T-cell (primary cell): ENCODE measurements around the gene KRTAP9-9. TPM values are rescaled to one million over a fixed set of nuclear protein-coding genes. Genes with fewer than 3 reads are reported as not detected.
"Not testable (repeated sequence)": the region's sequence is repeated elsewhere in the genome, so short reads cannot be mapped to it uniquely, and the experiment has no call there.

Experiments used
- ATAC-seq, 4 experiments: fragments of 200-7000 bp in 3 of 4; fragments of 150-1000 bp in 1 of 4; cut with Tn5 transposase; replicated peaks in 1 of 4; 1 replicate in 3 of 4; 2 replicates in 1 of 4; pipeline ENCODE4 v1.10.0; 2021; ENCODE audit warnings: moderate library complexity in 3 of 4, mild to moderate bottlenecking in 2 of 4, moderate number of reproducible peaks in 1 of 4
- CTCF ChIA-PET, 2 donors: fragments of 300-600 bp; sonication (Branson Sonifier 250); formaldehyde crosslinking; loops; one replicate each; lab custom pipeline; 2022; ENCODE audit warnings: antibody characterized with exemption in 2 of 2; lab: Charles Lee
- POLR2A ChIA-PET, 2 donors: fragments of 300-600 bp; sonication (Branson Sonifier 250); formaldehyde crosslinking; loops; one replicate each; lab custom pipeline; 2022; ENCODE audit warnings: antibody characterized with exemption in 2 of 2; lab: Charles Lee
- DNase-seq, 35 experiments: peaks; one replicate each; pipeline versions ENCODE4 v3.0.0 to v3.0.0-alpha.2; 2013 to 2023
- H3K27ac ChIP-seq: one replicate; pipeline ENCODE4 v1.5.1; 2013; ENCODE audit warnings: low read length
- H3K27me3 ChIP-seq, 2 experiments: replicated peaks in 1 of 2; 1 replicate in 1 of 2; 2 replicates in 1 of 2; pipeline versions ENCODE4 v1.6.1 to v1.7.0; 2013; ENCODE audit warnings: low read length in 1 of 2, mixed read lengths in 1 of 2; ENCODE audit not compliant: control insufficient read depth in 2 of 2, insufficient read depth in 2 of 2; ENCODE audit errors: extremely low read depth in 1 of 2
- H3K36me3 ChIP-seq, 2 donors: 1 replicate in 1 of 2; 2 replicates in 1 of 2; pipeline versions ENCODE4 v1.6.1 to v1.7.0; 2013; ENCODE audit warnings: low read length in 1 of 2; ENCODE audit not compliant: control insufficient read depth in 2 of 2, insufficient read depth in 1 of 2; ENCODE audit errors: extremely low read depth in 1 of 2
- H3K4me1 ChIP-seq, 2 experiments: 1 replicate in 1 of 2; 2 replicates in 1 of 2; pipeline versions ENCODE4 v1.6.1 to v1.7.0; 2013; ENCODE audit warnings: low read length in 2 of 2, mixed read lengths in 1 of 2; ENCODE audit not compliant: insufficient read depth in 2 of 2, control insufficient read depth in 1 of 2; ENCODE audit errors: extremely low read depth in 1 of 2
- H3K4me3 ChIP-seq, 2 donors: 1 replicate in 1 of 2; 2 replicates in 1 of 2; pipeline versions ENCODE4 v1.5.1 to v1.7.0; 2013; ENCODE audit warnings: mild to moderate bottlenecking in 2 of 2, low read length in 1 of 2, moderate library complexity in 1 of 2; ENCODE audit not compliant: control insufficient read depth in 1 of 2; ENCODE audit errors: extremely low read depth in 1 of 2
- H3K9me3 ChIP-seq: 2 replicates; pipeline ENCODE4 v1.7.0; 2013
- H3K27ac Mint-ChIP-seq, 2 donors: one replicate each; pipeline ENCODE4 v1.8.0; 2020 to 2021; ENCODE audit warnings: mild to moderate bottlenecking in 2 of 2, mixed read lengths in 2 of 2
- H3K27me3 Mint-ChIP-seq, 2 donors: one replicate each; pipeline ENCODE4 v1.8.0; 2021 to 2022; ENCODE audit warnings: mixed read lengths in 2 of 2
- H3K36me3 Mint-ChIP-seq: one replicate; pipeline ENCODE4 v1.8.0; 2021; ENCODE audit warnings: mixed read lengths
- H3K4me1 Mint-ChIP-seq, 3 donors: one replicate each; pipeline ENCODE4 v1.8.0; 2020 to 2022; ENCODE audit warnings: mixed read lengths in 3 of 3, mild to moderate bottlenecking in 1 of 3
- H3K4me3 Mint-ChIP-seq, 3 donors: one replicate each; pipeline ENCODE4 v1.8.0; 2020 to 2022; ENCODE audit warnings: mild to moderate bottlenecking in 3 of 3, mixed read lengths in 3 of 3, moderate library complexity in 3 of 3
- H3K9me3 Mint-ChIP-seq, 3 donors: one replicate each; pipeline ENCODE4 v1.8.0; 2020 to 2022; ENCODE audit warnings: mixed read lengths in 3 of 3
- WGBS: methylation state at CpG from one replicate; pipeline ENCODE4 v1.1.5; 2013; ENCODE audit warnings: missing lambda C conversion rate; ENCODE audit not compliant: insufficient coverage; 5-methylcytosine and 5-hydroxymethylcytosine counted together
- total RNA-seq, 35 experiments: library from RNA in 6 of 35; stranded (reverse) in 6 of 35; fragments of 120-200 nt in 1 of 35; gene quantifications; one replicate each; pipeline versions ENCODE4 v1.2.1 to v1.2.4 and lab custom pipeline; 2013 to 2026

KRTAP9-9 gene
- total RNA-seq (not detected), total RNA-seq (lab: John Stamatoyannopoulos, UW) (0 reads per million in 29 experiments)
- not detected for total RNA-seq (2013)

- CTCF ChIA-PET, H3K4me1 ChIP-seq, H3K36me3 ChIP-seq, DNase-seq, ATAC-seq, H3K9me3 Mint-ChIP-seq, H3K4me3 Mint-ChIP-seq, H3K27ac ChIP-seq, H3K9me3 ChIP-seq, H3K36me3 Mint-ChIP-seq, H3K27me3 ChIP-seq, H3K4me3 ChIP-seq, H3K4me1 Mint-ChIP-seq, POLR2A ChIA-PET, H3K27ac Mint-ChIP-seq: not testable (repeated sequence)
- WGBS: 75% methylated on average over 5 of the region's 5 CpGs
- peaks cover 32% of the 10 kb centered on the region in 2 donors for H3K27me3 Mint-ChIP-seq
Measured at GRCh38 chr17:41255381-41256290, at the start of gene KRTAP9-9. KRTAP9-9 (plus strand) TSS chr17:41255384.

- CTCF ChIA-PET: no interaction called here
- H3K36me3 Mint-ChIP-seq: no peaks in the 10 kb centered on the region
Measured at GRCh38 chr17:41211845-41212466, 43.2 kb upstream of the KRTAP9-9 start.

GRCh38 chr17:41212524-41213169 is 42.5 kb upstream of the KRTAP9-9 start:
- Histone ChIP-seq H3K4me3 (no peak overlapping the region), H3K27me3 (peaks cover 0 to 22% of the 10 kb centered on the region in 2 experiments), H3K27ac (no peak overlapping the region), H3K36me3 (no peaks in the 10 kb centered on the region), H3K9me3 (no peaks in the 10 kb centered on the region), H3K4me1 (no peaks in the 10 kb centered on the region)
- Mint-ChIP-seq H3K4me3 (no peak overlapping the region), H3K36me3 (no peaks in the 10 kb centered on the region), H3K9me3 (no peaks in the 10 kb centered on the region), H3K27me3 (peaks cover 8 to 51% of the 10 kb centered on the region in 2 donors), H3K4me1 (peaks cover 0 to 10% (median 2%) of the 10 kb centered on the region in 3 donors), H3K27ac (no peak overlapping the region)
- ChIA-PET POLR2A (no interaction called here), CTCF (no interaction called here)
- ATAC-seq (no peak), DNase-seq (no peak)
- 82% methylated on average over 7 of the region's 7 CpGs for WGBS

More at GRCh38 chr17:41211845-41212466, 43.2 kb upstream of the KRTAP9-9 start:
- ATAC-seq: no peak
- Mint-ChIP-seq H3K4me3 (no peak overlapping the region), H3K9me3 (no peaks in the 10 kb centered on the region), H3K27ac (peak overlapping the region in 1 of 2 donors; percentile 2), H3K4me1 (peaks cover 0 to 10% (median 2%) of the 10 kb centered on the region in 3 donors), H3K27me3 (peaks cover 8 to 46% of the 10 kb centered on the region in 2 donors)
- H3K4me1 ChIP-seq: no peaks in the 10 kb centered on the region
- peaks cover 0 to 22% of the 10 kb centered on the region in 2 experiments for H3K27me3 ChIP-seq
- POLR2A ChIA-PET: no interaction called here
- H3K9me3 ChIP-seq: no peaks in the 10 kb centered on the region
- H3K4me3 ChIP-seq: no peak overlapping the region
- peak in 1 of 35 experiments; percentile 8 for DNase-seq
- WGBS: no CpG with 5 or more reads among the region's 1 CpG
- no peak overlapping the region for H3K27ac ChIP-seq
- no peaks in the 10 kb centered on the region for H3K36me3 ChIP-seq

GRCh38 chr17:41215681-41216080 is 39.5 kb upstream of the KRTAP9-9 start:
- no peak overlapping the region for H3K4me3 ChIP-seq
- H3K27me3 Mint-ChIP-seq: peaks cover 8 to 36% of the 10 kb centered on the region in 2 donors
- no peak overlapping the region for H3K4me3 Mint-ChIP-seq
- no peaks in the 10 kb centered on the region for H3K4me1 ChIP-seq
- H3K27ac ChIP-seq: no peak overlapping the region
- no peak overlapping the region for H3K27ac Mint-ChIP-seq
- ChIA-PET CTCF (no interaction called here), POLR2A (interaction anchor here in 1 of 2 donors (0.6 kb wide), 1 partner anchor 85 kb away, joined by 4 read pairs; no protein-coding TSS in a partner anchor)
- no peaks in the 10 kb centered on the region for H3K9me3 ChIP-seq
- ATAC-seq (no peak), DNase-seq (no peak)
- no peaks in the 10 kb centered on the region for H3K36me3 Mint-ChIP-seq
- H3K36me3 ChIP-seq: no peaks in the 10 kb centered on the region
- H3K27me3 ChIP-seq: peaks cover 0 to 20% of the 10 kb centered on the region in 2 experiments
- peaks cover 2 to 6% (median 5%) of the 10 kb centered on the region in 3 donors for H3K9me3 Mint-ChIP-seq
- WGBS: no CpG with 5 or more reads among the region's 1 CpG
- peaks cover 0 to 10% (median 2%) of the 10 kb centered on the region in 3 donors for H3K4me1 Mint-ChIP-seq

GRCh38 chr17:41223821-41224220 is 31.4 kb upstream of the KRTAP9-9 start:
- H3K4me3 Mint-ChIP-seq: no peak overlapping the region
- no peaks in the 10 kb centered on the region for H3K4me1 ChIP-seq
- ChIA-PET CTCF (no interaction called here), POLR2A (no interaction called here)
- DNase-seq (no peak), ATAC-seq (no peak)
- no peak overlapping the region for H3K27ac Mint-ChIP-seq
- no peaks in the 10 kb centered on the region for H3K9me3 ChIP-seq
- H3K27me3 ChIP-seq: peaks cover 0 to 2% of the 10 kb centered on the region in 2 experiments
- H3K36me3 Mint-ChIP-seq: no peaks in the 10 kb centered on the region
- peaks cover 9 to 11% of the 10 kb centered on the region in 2 donors for H3K27me3 Mint-ChIP-seq
- no peak overlapping the region for H3K4me3 ChIP-seq
- no peaks in the 10 kb centered on the region for H3K36me3 ChIP-seq
- no CpG with 5 or more reads among the region's 2 CpGs for WGBS
- peaks cover 2 to 6% (median 6%) of the 10 kb centered on the region in 3 donors for H3K9me3 Mint-ChIP-seq
- peaks cover 0 to 12% (median 1%) of the 10 kb centered on the region in 3 donors for H3K4me1 Mint-ChIP-seq
- H3K27ac ChIP-seq: no peak overlapping the region

- H3K36me3 Mint-ChIP-seq: no peaks in the 10 kb centered on the region
Measured at GRCh38 chr17:41226051-41226450, 29.1 kb upstream of the KRTAP9-9 start.

More at GRCh38 chr17:41226051-41226450, 29.1 kb upstream of the KRTAP9-9 start:
- ATAC-seq: no peak
- H3K4me1 Mint-ChIP-seq: peaks cover 1 to 22% (median 3%) of the 10 kb centered on the region in 3 donors
- no peak overlapping the region for H3K4me3 Mint-ChIP-seq
- POLR2A ChIA-PET: no interaction called here
- 100% methylated on average over 4 of the region's 6 CpGs for WGBS
- CTCF ChIA-PET: no interaction called here
- no peaks in the 10 kb centered on the region for H3K36me3 ChIP-seq
- H3K27ac ChIP-seq: no peak overlapping the region
- H3K27me3 ChIP-seq: peaks cover 2% of the 10 kb centered on the region in 2 experiments
- H3K4me3 ChIP-seq: no peak overlapping the region
- H3K27me3 Mint-ChIP-seq: peaks cover 7 to 9% of the 10 kb centered on the region in 2 donors
- no peaks in the 10 kb centered on the region for H3K9me3 Mint-ChIP-seq
- H3K4me1 ChIP-seq: no peaks in the 10 kb centered on the region
- no peak for DNase-seq
- no peaks in the 10 kb centered on the region for H3K9me3 ChIP-seq
- H3K27ac Mint-ChIP-seq: no peak overlapping the region
